Measurements from ENCODE around the gene BAG1.

- TF ChIP-seq CTCF (IDR thresholded peaks at IDR 0.05) (no peak), POLR2A (IDR thresholded peaks at IDR 0.05) (no peak)
Measured at GRCh38 chr9:33264003-33264472, 470 bp downstream of the BAG1 start.

Measured in uterus (tissue), 2 donors.